VCaP (cell line): ENCODE data around the gene LGALS14.
"Not testable (repeated sequence)": the region's sequence is repeated elsewhere in the genome, so short reads cannot be mapped to it uniquely, and the experiment has no call there.

ENCODE experiments used
- H3K27ac ChIP-seq: fragments of 450-650 bp; 2 replicates; pipeline ENCODE4 v1.5.1; 2017
- CTCF ChIP-seq: fragments of 450-650 bp; conservative IDR thresholded peaks from 2 replicates; pipeline ENCODE4 v1.5.1; 2017; ENCODE audit warnings: mild to moderate bottlenecking, moderate library complexity

Gene LGALS14

DNA sequence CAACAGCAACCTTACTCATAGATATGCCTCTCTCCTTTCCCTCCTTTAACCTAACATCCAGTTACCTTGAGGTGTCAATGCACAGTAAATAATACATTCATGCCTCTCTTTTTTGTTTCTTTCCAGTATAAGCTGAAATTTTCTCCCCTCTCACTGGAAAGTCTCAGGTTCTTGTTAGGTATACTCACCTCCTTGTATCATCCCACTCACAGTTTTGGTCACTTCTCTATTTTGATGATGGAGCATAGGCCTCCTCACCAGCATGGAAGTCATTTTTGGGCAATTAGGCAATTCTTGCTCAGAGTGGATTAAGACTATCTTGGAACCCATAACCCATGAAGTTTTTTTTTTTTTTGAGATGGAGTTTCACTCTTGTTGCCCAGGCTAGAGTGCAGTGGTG, 5.7 kb upstream of the LGALS14 start:
- H3K27ac ChIP-seq, result no peak overlapping the region
- TF ChIP-seq CTCF, result no peak

- no peak overlapping the region for H3K27ac ChIP-seq
- no peak for TF ChIP-seq CTCF
Measured at GRCh38 chr19:39701291-39701690, 3.0 kb upstream of the LGALS14 start.

GRCh38 chr19:39705578-39706188, 1.4 kb downstream of the LGALS14 start:
- no peak for TF ChIP-seq CTCF
- H3K27ac ChIP-seq, result no peak overlapping the region

GRCh38 chr19:39708594-39708993, 4.3 kb downstream of the LGALS14 start:
- no peak overlapping the region; the same call in 1 of the 2 replicates for H3K27ac ChIP-seq
- no peak for TF ChIP-seq CTCF

- no peak overlapping the region; the same call in 1 of the 2 replicates for H3K27ac ChIP-seq
- no peak for TF ChIP-seq CTCF
Measured at GRCh38 chr19:39709026-39709872, 5.0 kb downstream of the LGALS14 start.

DNA sequence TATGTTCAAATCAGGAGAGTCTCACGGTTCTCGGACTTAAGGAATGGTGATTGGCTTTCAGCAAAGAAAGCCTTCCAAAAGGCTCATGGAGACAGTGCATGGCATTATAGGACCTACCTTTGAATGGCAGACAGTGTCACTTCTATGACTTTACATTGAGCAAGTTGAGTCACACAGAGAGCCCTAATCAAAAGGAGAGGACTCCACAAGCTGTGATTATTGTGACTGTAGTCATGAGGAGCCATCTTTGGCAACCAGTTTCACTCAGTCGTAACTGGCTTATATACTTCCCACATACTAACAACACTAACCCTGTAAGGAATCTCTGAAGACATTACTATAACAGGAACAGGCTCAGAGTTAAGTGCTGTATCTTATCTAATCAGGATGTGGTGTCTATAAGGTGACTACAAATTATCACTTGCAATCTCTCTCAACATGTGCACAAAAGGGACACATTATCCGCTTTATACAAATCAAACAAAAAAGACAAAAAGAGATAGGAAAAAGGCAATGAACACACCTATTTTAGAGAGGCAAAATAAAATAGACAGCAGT, 6.1 kb downstream of the LGALS14 start:
- H3K27ac ChIP-seq, result no peak overlapping the region
- no peak for TF ChIP-seq CTCF

DNA sequence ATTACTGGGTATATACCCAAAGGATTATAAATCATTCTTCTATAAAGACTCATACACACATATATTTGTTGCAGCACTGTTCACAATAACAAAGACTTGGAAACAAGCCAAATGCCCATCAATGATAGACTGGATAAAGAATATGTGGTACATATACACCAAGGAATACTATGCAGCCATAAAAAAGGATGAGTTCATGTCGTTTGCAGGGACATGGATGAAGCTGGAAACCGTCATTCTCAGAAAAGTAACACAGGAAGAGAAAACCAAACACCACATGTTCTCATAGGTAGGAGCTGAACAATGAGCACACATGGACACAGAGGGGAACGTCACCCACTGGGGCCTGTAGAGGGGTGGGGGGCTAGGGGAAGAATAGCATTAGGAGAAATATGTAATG, 15.9 kb downstream of the LGALS14 start:
- H3K27ac ChIP-seq, result not testable (repeated sequence)

GRCh38 chr19:39725995-39726394, 21.7 kb downstream of the LGALS14 start:
- H3K27ac ChIP-seq, result no peak overlapping the region

More at GRCh38 chr19:39725995-39726394, 21.7 kb downstream of the LGALS14 start:
- no peak for TF ChIP-seq CTCF
